HCT116 (cell line): ENCODE results near the gene ACTL7B. TPM values are rescaled to one million over a fixed set of nuclear protein-coding genes. Genes with fewer than 3 reads are reported as not detected.

Source experiments
- ATAC-seq: fragments of 200-7000 bp; cut with Tn5 transposase; 2 replicates; pipeline ENCODE4 v1.9.1; 2020; ENCODE audit warnings: mild to moderate bottlenecking, moderate library complexity
- BruUV-seq: library from RNA; stranded (reverse); fragments of 400-500 nt; replicated peaks from 2 replicates; lab custom pipeline; 2021; lab: Mats Ljungman, UMichigan
- CTCF ChIA-PET: fragments of 300-600 bp; sonication (Branson Sonifier 250); formaldehyde crosslinking; loops from one replicate; lab custom pipeline; 2021; ENCODE audit warnings: antibody characterized with exemption; lab: Charles Lee
- POLR2A ChIA-PET: fragments of 300-600, 350-600 bp; sonication (Branson Sonifier 250); formaldehyde crosslinking; loops from one replicate; lab custom pipeline; 2021; ENCODE audit warnings: antibody characterized with exemption; lab: Charles Lee
- RAD21 ChIA-PET, 2 experiments: fragments of 300-600 bp; sonication (Branson Sonifier 250); formaldehyde crosslinking; loops; one replicate each; lab custom pipeline; 2023; ENCODE audit warnings: low total read pairs in 2 of 2; ENCODE audit not compliant: uncharacterized antibody in 2 of 2, unreplicated experiment in 2 of 2, low non-redundant PET in 1 of 2; lab: Charles Lee
- DNase-seq: peaks from one replicate; pipeline ENCODE4 v3.0.0-alpha.2; 2010; ENCODE audit warnings: low read depth, low spot score
- H2AFZ ChIP-seq: fragments of 200-600 bp; shearing (Covaris generic), sonication (generic); 2 replicates; pipeline ENCODE4 v1.6.1; 2017; ENCODE audit warnings: low read depth, mixed run types, mixed read lengths, antibody characterized with exemption, low read length; ENCODE audit not compliant: poor library complexity, severe bottlenecking
- H3K27ac ChIP-seq: 2 replicates; pipeline ENCODE4 v1.5.1; 2012; ENCODE audit warnings: low read depth, low read length
- H3K27me3 ChIP-seq: fragments of 200-600 bp; sonication (generic); 2 replicates; pipeline ENCODE4 v1.6.1; 2016; ENCODE audit warnings: mixed run types, low read length, mixed read lengths; ENCODE audit not compliant: insufficient read depth
- H3K36me3 ChIP-seq, 2 experiments: fragments of 200-500 bp in 1 of 2; fragments of 200-600 bp in 1 of 2; sonication (Bioruptor generic) in 1 of 2; sonication (generic) in 1 of 2; 2 replicates each; pipeline versions ENCODE4 v1.5.1 to v1.6.1; 2014 to 2016; ENCODE audit warnings: low read length in 2 of 2, inconsistent platforms in 1 of 2, mixed read lengths in 1 of 2, mixed run types in 1 of 2; ENCODE audit not compliant: insufficient read depth in 2 of 2, control insufficient read depth in 1 of 2
- H3K4me1 ChIP-seq, 2 experiments: fragments of 200-600 bp in 1 of 2; sonication (generic) in 1 of 2; 2 replicates each; pipeline versions ENCODE4 v1.5.1 to v1.6.1; 2012 to 2017; ENCODE audit warnings: low read length in 2 of 2, inconsistent platforms in 1 of 2, mild to moderate bottlenecking in 1 of 2, mixed read lengths in 1 of 2, mixed run types in 1 of 2, moderate library complexity in 1 of 2; ENCODE audit not compliant: insufficient read depth in 2 of 2, control insufficient read depth in 1 of 2
- H3K4me2 ChIP-seq: fragments of 200-600 bp; sonication (generic); 2 replicates; pipeline ENCODE4 v1.6.1; 2017; ENCODE audit warnings: mixed run types, low read length, mixed read lengths
- H3K4me3 ChIP-seq, 2 experiments: fragments of 200-600 bp in 1 of 2; sonication (generic) in 1 of 2; replicated peaks in 1 of 2; 2 replicates each; pipeline ENCODE4 v1.5.1; 2011 to 2016; ENCODE audit warnings: low read length in 2 of 2, control low read depth in 1 of 2, low read depth in 1 of 2, mild to moderate bottlenecking in 1 of 2, mixed read lengths in 1 of 2, mixed run types in 1 of 2
- H3K79me2 ChIP-seq: fragments of 200-600 bp; sonication (generic); 2 replicates; pipeline ENCODE4 v1.6.1; 2017; ENCODE audit warnings: mild to moderate bottlenecking, mixed run types, low read length, moderate library complexity, mixed read lengths; ENCODE audit not compliant: insufficient read depth
- H3K9ac ChIP-seq: fragments of 200-600 bp; sonication (generic); 2 replicates; pipeline ENCODE4 v1.6.1; 2016; ENCODE audit warnings: low read length, mixed read lengths
- H3K9me2 ChIP-seq: fragments of 200-600 bp; sonication (generic), shearing (Covaris generic); 2 replicates; pipeline ENCODE4 v1.6.1; 2017; ENCODE audit warnings: mixed run types, mild to moderate bottlenecking, moderate library complexity; ENCODE audit not compliant: insufficient read depth
- H3K9me3 ChIP-seq, 2 experiments: fragments of 200-500 bp in 1 of 2; fragments of 200-600 bp in 1 of 2; sonication (Bioruptor generic) in 1 of 2; sonication (generic) in 1 of 2; 2 replicates each; pipeline ENCODE4 v1.6.1; 2014 to 2017; ENCODE audit warnings: low read length in 2 of 2, mixed read lengths in 2 of 2, inconsistent platforms in 1 of 2, low read depth in 1 of 2, mild to moderate bottlenecking in 1 of 2, mixed run types in 1 of 2, moderate library complexity in 1 of 2; ENCODE audit not compliant: control insufficient read depth in 1 of 2, insufficient read depth in 1 of 2
- H4K20me1 ChIP-seq: fragments of 200-600 bp; sonication (generic), shearing (Covaris generic); 2 replicates; pipeline ENCODE4 v1.6.1; 2017; ENCODE audit warnings: mixed run types, mild to moderate bottlenecking, moderate library complexity; ENCODE audit not compliant: insufficient read depth
- ATF3 ChIP-seq: IDR thresholded peaks from 2 replicates; pipeline ENCODE4 v1.6.1; 2012
- CTCF ChIP-seq, 3 experiments: fragments of 200-600 bp in 1 of 3; sonication (generic) in 1 of 3; IDR thresholded peaks in 2 of 3; conservative IDR thresholded peaks in 1 of 3; 2 replicates each; pipeline ENCODE4 v1.5.1; 2012 to 2017; ENCODE audit warnings: low read depth in 2 of 3, low read length in 2 of 3, antibody characterized with exemption in 1 of 3, borderline replicate concordance in 1 of 3, control low read depth in 1 of 3, mild to moderate bottlenecking in 1 of 3, mixed read lengths in 1 of 3, mixed run types in 1 of 3, moderate library complexity in 1 of 3; ENCODE audit not compliant: insufficient read depth in 1 of 3
- ELF1 ChIP-seq: IDR thresholded peaks from 2 replicates; pipeline ENCODE4 v1.6.1; 2012; ENCODE audit warnings: low read depth, borderline replicate concordance
- EZH2 ChIP-seq: fragments of 200-600 bp; sonication (generic); IDR thresholded peaks from 2 replicates; pipeline ENCODE4 v1.6.1; 2017; ENCODE audit warnings: antibody characterized with exemption, mixed run types
- EZH2phosphoT487 ChIP-seq: fragments of 200-600 bp; IDR thresholded peaks from 2 replicates; pipeline ENCODE4 v1.6.1; 2018; ENCODE audit warnings: antibody characterized with exemption, borderline replicate concordance
- FOSL1 ChIP-seq: IDR thresholded peaks from 2 replicates; pipeline ENCODE4 v1.6.1; 2012; ENCODE audit warnings: low read depth
- JUND ChIP-seq: IDR thresholded peaks from 2 replicates; pipeline ENCODE4 v1.6.1; 2012
- POLR2A ChIP-seq: IDR thresholded peaks from 2 replicates; pipeline ENCODE4 v1.7.0; 2011; ENCODE audit warnings: borderline replicate concordance; ENCODE audit not compliant: insufficient read depth, insufficient read length; ENCODE audit errors: extremely low read depth
- POLR2AphosphoS5 ChIP-seq: IDR thresholded peaks from 2 replicates; pipeline ENCODE4 v1.6.1; 2011; ENCODE audit warnings: mild to moderate bottlenecking, low read depth, low read length, moderate library complexity
- SIN3A ChIP-seq: IDR thresholded peaks from 2 replicates; pipeline ENCODE4 v1.6.1; 2012; ENCODE audit warnings: low read depth
- SP1 ChIP-seq: IDR thresholded peaks from 2 replicates; pipeline ENCODE4 v1.6.1; 2012; ENCODE audit warnings: low read depth
- YY1 ChIP-seq: IDR thresholded peaks from 2 replicates; pipeline ENCODE4 v1.6.1; 2011; ENCODE audit warnings: low read length, low read depth, moderate library complexity, mild to moderate bottlenecking; ENCODE audit not compliant: insufficient replicate concordance; ENCODE audit errors: extremely low read depth
- ZNF274 ChIP-seq: fragments of 200-500 bp; sonication (Bioruptor generic); IDR thresholded peaks from 2 replicates; pipeline ENCODE4 v1.6.1; 2014; ENCODE audit warnings: mild to moderate bottlenecking, low read depth, low read length, inconsistent platforms
- intact Hi-C: fragments of 100-400 bp; cut with micrococcal nuclease; formaldehyde crosslinking; loops from 2 replicates; pipeline ENCODE4 v1.10.0; 2022
- total RNA-seq: library from RNA; stranded (reverse); gene quantifications from one replicate; pipeline ENCODE4 v1.2.1, GENCODE V29; 2021; ENCODE audit not compliant: unreplicated experiment
- TF ChIP-seq, protein P1 (sequence below): IDR thresholded peaks from 2 replicates; pipeline ENCODE4 v1.6.1; 2011; ENCODE audit warnings: mild to moderate bottlenecking, low read length, moderate library complexity; ENCODE audit not compliant: insufficient replicate concordance; ENCODE audit errors: extremely low read depth

Gene ACTL7B
- total RNA-seq, 1 experiment from 2014 or later, result not detected

DNA sequence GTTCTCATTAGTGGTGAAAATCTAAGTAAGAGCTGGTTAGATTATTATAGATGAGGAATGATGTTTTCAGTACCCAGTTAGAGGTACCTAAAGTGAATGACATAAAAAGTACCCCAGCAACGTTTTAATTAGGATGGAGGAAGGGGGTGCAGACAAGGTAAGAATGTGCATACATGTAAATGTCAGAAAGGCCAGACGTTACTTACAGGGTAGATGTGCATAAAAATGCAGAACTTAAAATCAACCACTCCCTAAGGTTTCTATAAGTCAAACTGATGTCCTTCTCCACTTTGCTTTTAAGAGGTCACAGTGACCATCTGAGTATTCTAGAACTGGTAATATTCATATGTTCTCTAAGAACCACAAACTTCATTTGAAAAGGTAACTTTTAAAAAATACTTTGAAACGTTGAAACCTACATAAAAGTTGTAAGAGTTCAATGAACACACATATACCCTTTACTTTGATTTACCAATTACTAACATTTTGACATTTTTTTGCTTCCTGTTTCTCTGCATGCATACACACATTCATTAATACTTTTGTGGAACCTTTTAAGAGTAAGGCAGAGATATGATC, 25.0 kb upstream of the ACTL7B start:
- intact Hi-C loops, result no loop called here
- no peak overlapping the region for H2AFZ ChIP-seq
- RAD21 ChIA-PET, result no interaction called here
- ATAC-seq (no peak), DNase-seq (no peak)
- no peak overlapping the region for H3K27ac ChIP-seq
- H3K36me3 ChIP-seq, result peaks cover 20 to 22% of the 10 kb centered on the region in 2 experiments; a peak in 3 of 4 replicates
- no peak overlapping the region for H3K9ac ChIP-seq
- H3K4me2 ChIP-seq, result no peak overlapping the region
- no peak overlapping the region for H3K4me3 ChIP-seq
- peaks cover 4% of the 10 kb centered on the region in 2 experiments; a peak in 3 of 4 replicates for H3K4me1 ChIP-seq
- no peaks in the 10 kb centered on the region for H4K20me1 ChIP-seq
- POLR2A ChIA-PET, result no interaction called here
- CTCF ChIA-PET, result no interaction called here
- no peak for TF ChIP-seq SIN3A
- no peak for TF ChIP-seq ELF1
- no peak for TF ChIP-seq YY1
- TF ChIP-seq JUND, result no peak
- TF ChIP-seq ATF3, result no peak
- no peak for TF ChIP-seq SP1
- no peak for TF ChIP-seq POLR2AphosphoS5
- TF ChIP-seq, all 23 proteins: peak for 0
- Histone ChIP-seq H3K9me2 (no peaks in the 10 kb centered on the region), H3K27me3 (no peaks in the 10 kb centered on the region), H3K9me3 (no peaks in the 10 kb centered on the region), H3K79me2 (no peaks in the 10 kb centered on the region)
- BruUV-seq, result no TSS peak

- peaks cover 20 to 33% of the 10 kb centered on the region in 2 experiments; a peak in 3 of 4 replicates for H3K36me3 ChIP-seq
- no peaks in the 10 kb centered on the region for H3K27me3 ChIP-seq
- H3K4me3 ChIP-seq, result no peak overlapping the region
- H4K20me1 ChIP-seq, result no peaks in the 10 kb centered on the region
- H3K9ac ChIP-seq, result no peak overlapping the region
- no peak for ATAC-seq
- no TSS peak for BruUV-seq
- H3K4me1 ChIP-seq, result no peaks in the 10 kb centered on the region
- RAD21 ChIA-PET, result no interaction called here
- H3K27ac ChIP-seq, result no peak overlapping the region
- intact Hi-C loops, result no loop called here
- no peak overlapping the region for H3K4me2 ChIP-seq
- H2AFZ ChIP-seq, result no peak overlapping the region
- no peaks in the 10 kb centered on the region for H3K79me2 ChIP-seq
- no peak for DNase-seq
- H3K9me3 ChIP-seq, result no peaks in the 10 kb centered on the region
- POLR2A ChIA-PET, result no interaction called here
- TF ChIP-seq ZNF274, result no peak
- no peak for TF ChIP-seq CTCF (IDR thresholded peaks at IDR 0.05 in 2 of 3, conservative IDR thresholded peaks at IDR 0.05 in 1 of 3; ENCODE audit: borderline replicate concordance in 1 of 3, insufficient read depth in 1 of 3, low read depth in 2 of 3, low read length in 2 of 3)
- TF ChIP-seq ATF3, result no peak
- TF ChIP-seq EZH2phosphoT487, result no peak
- no peak for TF ChIP-seq EZH2
- TF ChIP-seq, protein P1, sequence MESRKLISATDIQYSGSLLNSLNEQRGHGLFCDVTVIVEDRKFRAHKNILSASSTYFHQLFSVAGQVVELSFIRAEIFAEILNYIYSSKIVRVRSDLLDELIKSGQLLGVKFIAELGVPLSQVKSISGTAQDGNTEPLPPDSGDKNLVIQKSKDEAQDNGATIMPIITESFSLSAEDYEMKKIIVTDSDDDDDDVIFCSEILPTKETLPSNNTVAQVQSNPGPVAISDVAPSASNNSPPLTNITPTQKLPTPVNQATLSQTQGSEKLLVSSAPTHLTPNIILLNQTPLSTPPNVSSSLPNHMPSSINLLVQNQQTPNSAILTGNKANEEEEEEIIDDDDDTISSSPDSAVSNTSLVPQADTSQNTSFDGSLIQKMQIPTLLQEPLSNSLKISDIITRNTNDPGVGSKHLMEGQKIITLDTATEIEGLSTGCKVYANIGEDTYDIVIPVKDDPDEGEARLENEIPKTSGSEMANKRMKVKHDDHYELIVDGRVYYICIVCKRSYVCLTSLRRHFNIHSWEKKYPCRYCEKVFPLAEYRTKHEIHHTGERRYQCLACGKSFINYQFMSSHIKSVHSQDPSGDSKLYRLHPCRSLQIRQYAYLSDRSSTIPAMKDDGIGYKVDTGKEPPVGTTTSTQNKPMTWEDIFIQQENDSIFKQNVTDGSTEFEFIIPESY, result no peak
- TF ChIP-seq POLR2A, result no peak
- no peak for TF ChIP-seq FOSL1
- no peaks in the 10 kb centered on the region for H3K9me2 ChIP-seq
- CTCF ChIA-PET, result no interaction called here
These were observed 21.7 kb upstream of the ACTL7B start for GRCh38 chr9:108877524-108877923.
